Gastrocnemius medialis (tissue), 4 donors: ENCODE data around the gene SLC6A6. TPM values are rescaled to one million over a fixed set of nuclear protein-coding genes. Genes with fewer than 3 reads are reported as not detected.

Experiments used
- ATAC-seq, 2 donors: fragments of 150-250 bp; one replicate each; pipeline ENCODE4 v1.9.1; 2016
- DNase-seq, 2 donors: peaks; one replicate each; pipeline ENCODE4 v3.0.0-alpha.2; 2019
- H3K27ac ChIP-seq, 4 donors: fragments of 200-600 bp; sonication (generic); 1 replicate in 1 of 4; 2 replicates in 3 of 4; pipeline ENCODE4 v1.5.1; 2016 to 2018; ENCODE audit warnings: mild to moderate bottlenecking in 2 of 4, moderate library complexity in 1 of 4
- H3K27me3 ChIP-seq, 3 donors: fragments of 200-600 bp; sonication (generic) in 2 of 3; 1 replicate in 1 of 3; 2 replicates in 2 of 3; pipeline versions ENCODE4 v1.5.1 to v1.6.0; 2016 to 2019; ENCODE audit warnings: mild to moderate bottlenecking in 1 of 3, moderate library complexity in 1 of 3
- H3K36me3 ChIP-seq, 2 donors: fragments of 200-600 bp; sonication (generic) in 1 of 2; one replicate each; pipeline ENCODE4 v1.5.1; 2017 to 2018
- H3K4me1 ChIP-seq, 2 donors: fragments of 200-600 bp; sonication (generic) in 1 of 2; one replicate each; pipeline ENCODE4 v1.5.1; 2016 to 2017; ENCODE audit warnings: mild to moderate bottlenecking in 2 of 2
- H3K4me3 ChIP-seq, 4 donors: fragments of 200-600 bp; sonication (generic) in 3 of 4; 1 replicate in 1 of 4; 2 replicates in 3 of 4; pipeline ENCODE4 v1.5.1; 2016 to 2019; ENCODE audit warnings: mild to moderate bottlenecking in 2 of 4
- H3K9me3 ChIP-seq, 3 donors: fragments of 200-600 bp; sonication (generic) in 2 of 3; 1 replicate in 1 of 3; 2 replicates in 2 of 3; pipeline ENCODE4 v1.5.1; 2016 to 2019
- POLR2A ChIP-seq, 2 donors: fragments of 450-650 bp; IDR thresholded peaks; one replicate each; pipeline ENCODE4 v1.6.1; 2017; ENCODE audit warnings: antibody characterized with exemption in 2 of 2, mild to moderate bottlenecking in 2 of 2, moderate library complexity in 2 of 2
- in situ Hi-C, 4 donors: fragments of 200-750 bp; cut with MboI; loops; one replicate each; pipeline versions ENCODE4 v1.15.0 to v1.8.0; 2017; ENCODE audit warnings: low sequenced_read_pairs in 4 of 4
- intact Hi-C: fragments of 100-400 bp; cut with DNase I; formaldehyde crosslinking; loops from one replicate; pipeline ENCODE4 v1.15.1; 2023; ENCODE audit warnings: low total_unique reads
- total RNA-seq, 4 donors: library from RNA; depleted of rRNA; stranded (reverse); fragments of >200 nt; gene quantifications; one replicate each; pipeline versions ENCODE4 v1.1.0 to v1.2.3, GENCODE V29; 2016
- TF ChIP-seq, protein P1 (sequence below), 5 experiments: fragments of 450-650 bp in 3 of 5; fragments of 200-600 bp in 2 of 5; sonication (generic) in 2 of 5; IDR thresholded peaks in 4 of 5; conservative IDR thresholded peaks in 1 of 5; 1 replicate in 4 of 5; 2 replicates in 1 of 5; pipeline ENCODE4 v1.5.1; 2016 to 2019; ENCODE audit warnings: antibody characterized with exemption in 5 of 5, mild to moderate bottlenecking in 3 of 5, moderate library complexity in 3 of 5

Gene SLC6A6
- total RNA-seq, 4 donors from 2014 or later: 42.1 to 119 (median 88.7) TPM

DNA sequence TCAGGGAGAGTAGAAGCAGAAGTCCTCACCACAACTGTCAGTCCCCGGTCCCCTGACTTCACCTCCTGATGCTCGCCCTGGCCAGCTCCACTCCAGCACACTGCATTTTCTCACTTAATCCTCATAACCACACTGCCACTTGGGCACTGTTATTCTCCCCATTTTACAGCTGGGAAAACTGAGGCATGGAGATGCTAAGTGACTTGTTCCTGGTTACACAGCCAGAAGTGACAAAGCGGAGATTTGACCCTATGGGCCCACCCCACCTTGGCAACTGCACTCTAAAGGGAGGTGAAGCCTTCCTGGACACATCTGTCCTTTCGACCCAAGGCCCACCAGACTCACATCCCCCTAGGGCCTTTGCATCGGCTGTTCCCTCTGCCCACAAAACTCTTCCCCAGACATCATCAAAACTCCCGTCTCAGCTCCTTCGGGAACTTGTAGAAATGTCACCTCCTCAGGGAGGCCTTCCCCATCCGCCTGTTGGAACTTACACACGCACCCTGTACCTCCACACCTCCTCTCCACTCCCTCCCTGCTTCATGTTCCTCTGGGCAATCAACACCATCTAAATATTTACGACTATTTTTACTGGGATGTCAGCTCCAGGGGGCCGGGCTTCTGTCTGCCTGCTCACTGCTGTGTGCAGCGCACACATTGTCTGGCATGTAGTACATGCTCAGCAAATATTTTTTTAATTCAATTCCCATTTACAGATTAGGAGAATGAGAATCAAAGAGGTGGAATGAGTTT lies 134.6 kb downstream of the SLC6A6 start:
- intact Hi-C loops: loop anchor here (5.0 kb wide), 1 partner anchor 215 kb away; no protein-coding TSS in a partner anchor
- TF ChIP-seq POLR2A (IDR thresholded peaks at IDR 0.05): no peak
- TF ChIP-seq, protein P1, sequence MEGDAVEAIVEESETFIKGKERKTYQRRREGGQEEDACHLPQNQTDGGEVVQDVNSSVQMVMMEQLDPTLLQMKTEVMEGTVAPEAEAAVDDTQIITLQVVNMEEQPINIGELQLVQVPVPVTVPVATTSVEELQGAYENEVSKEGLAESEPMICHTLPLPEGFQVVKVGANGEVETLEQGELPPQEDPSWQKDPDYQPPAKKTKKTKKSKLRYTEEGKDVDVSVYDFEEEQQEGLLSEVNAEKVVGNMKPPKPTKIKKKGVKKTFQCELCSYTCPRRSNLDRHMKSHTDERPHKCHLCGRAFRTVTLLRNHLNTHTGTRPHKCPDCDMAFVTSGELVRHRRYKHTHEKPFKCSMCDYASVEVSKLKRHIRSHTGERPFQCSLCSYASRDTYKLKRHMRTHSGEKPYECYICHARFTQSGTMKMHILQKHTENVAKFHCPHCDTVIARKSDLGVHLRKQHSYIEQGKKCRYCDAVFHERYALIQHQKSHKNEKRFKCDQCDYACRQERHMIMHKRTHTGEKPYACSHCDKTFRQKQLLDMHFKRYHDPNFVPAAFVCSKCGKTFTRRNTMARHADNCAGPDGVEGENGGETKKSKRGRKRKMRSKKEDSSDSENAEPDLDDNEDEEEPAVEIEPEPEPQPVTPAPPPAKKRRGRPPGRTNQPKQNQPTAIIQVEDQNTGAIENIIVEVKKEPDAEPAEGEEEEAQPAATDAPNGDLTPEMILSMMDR (IDR thresholded peaks at IDR 0.05 in 4 of 5, conservative IDR thresholded peaks at IDR 0.05 in 1 of 5): no peak
- H3K36me3 ChIP-seq: no peaks in the 10 kb centered on the region
- H3K4me3 ChIP-seq: peak overlapping the region in 1 of 4 donors; percentile 22
- H3K27me3 ChIP-seq: no peaks in the 10 kb centered on the region
- in situ Hi-C loops: no loop called here
- peaks cover 87 to 89% of the 10 kb centered on the region in 2 donors for H3K4me1 ChIP-seq
- DNase-seq (no peak), ATAC-seq (no peak)
- H3K27ac ChIP-seq: peak overlapping the region; percentile 94 to 97 (median 94)
- H3K9me3 ChIP-seq: no peaks in the 10 kb centered on the region

DNA sequence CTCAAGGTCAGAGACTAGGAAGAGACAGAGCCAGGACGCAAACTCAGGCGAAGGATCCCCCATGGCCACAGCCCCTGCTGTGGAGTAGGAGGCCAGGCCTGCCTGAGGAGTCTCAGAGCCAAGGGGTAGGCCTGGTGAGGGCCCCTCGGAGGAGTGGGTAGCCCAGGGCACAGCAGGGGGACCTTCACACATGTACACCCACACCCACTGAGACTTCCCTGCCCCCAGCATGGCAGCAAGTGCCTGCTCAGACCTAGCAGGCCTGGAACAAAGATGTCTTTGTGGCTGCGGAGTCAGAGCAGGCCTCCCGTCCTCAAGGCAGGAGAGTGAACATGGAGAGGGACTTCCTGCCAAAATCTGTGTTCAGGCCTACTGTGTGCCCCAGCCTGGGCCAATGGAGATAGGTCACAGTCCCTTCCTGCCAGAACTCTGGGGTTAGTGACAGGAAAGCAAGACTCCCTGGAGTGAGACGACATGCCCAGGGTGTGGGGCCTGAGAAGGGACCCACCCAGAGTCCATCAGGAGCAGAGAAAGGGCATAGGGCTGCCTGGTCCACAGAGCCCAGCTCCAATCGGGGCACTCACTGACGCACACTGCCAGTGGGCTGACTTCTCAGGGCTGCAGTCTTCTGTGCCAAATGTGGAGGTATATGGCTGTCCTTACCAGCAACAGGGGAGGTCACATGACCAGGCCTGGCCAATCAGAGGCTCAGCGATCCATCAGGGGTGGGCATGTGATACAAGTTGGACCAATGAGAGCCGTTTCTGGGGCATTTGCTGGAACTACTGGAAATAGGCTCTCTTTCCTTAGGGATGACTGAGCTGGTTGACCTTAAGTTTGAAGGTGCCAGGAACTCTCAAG lies 135.4 kb downstream of the SLC6A6 start:
- Histone ChIP-seq H3K4me3 (peak overlapping the region; percentile 0 to 22 (median 21)), H3K27me3 (no peaks in the 10 kb centered on the region), H3K27ac (peak overlapping the region; percentile 94 to 97 (median 94)), H3K4me1 (peaks cover 80 to 82% of the 10 kb centered on the region in 2 donors), H3K9me3 (no peaks in the 10 kb centered on the region), H3K36me3 (no peaks in the 10 kb centered on the region)
- DNase-seq (peak; percentile 61 to 93), ATAC-seq (peak; percentile 25 to 49)
- intact Hi-C loops: loop anchor here (5.0 kb wide), 1 partner anchor 216 kb away; no protein-coding TSS in a partner anchor
- TF ChIP-seq, protein P1 (IDR thresholded peaks at IDR 0.05 in 4 of 5, conservative IDR thresholded peaks at IDR 0.05 in 1 of 5): no peak
- peak; percentile 21 to 26 for TF ChIP-seq POLR2A (IDR thresholded peaks at IDR 0.05)
- in situ Hi-C loops: no loop called here

DNA sequence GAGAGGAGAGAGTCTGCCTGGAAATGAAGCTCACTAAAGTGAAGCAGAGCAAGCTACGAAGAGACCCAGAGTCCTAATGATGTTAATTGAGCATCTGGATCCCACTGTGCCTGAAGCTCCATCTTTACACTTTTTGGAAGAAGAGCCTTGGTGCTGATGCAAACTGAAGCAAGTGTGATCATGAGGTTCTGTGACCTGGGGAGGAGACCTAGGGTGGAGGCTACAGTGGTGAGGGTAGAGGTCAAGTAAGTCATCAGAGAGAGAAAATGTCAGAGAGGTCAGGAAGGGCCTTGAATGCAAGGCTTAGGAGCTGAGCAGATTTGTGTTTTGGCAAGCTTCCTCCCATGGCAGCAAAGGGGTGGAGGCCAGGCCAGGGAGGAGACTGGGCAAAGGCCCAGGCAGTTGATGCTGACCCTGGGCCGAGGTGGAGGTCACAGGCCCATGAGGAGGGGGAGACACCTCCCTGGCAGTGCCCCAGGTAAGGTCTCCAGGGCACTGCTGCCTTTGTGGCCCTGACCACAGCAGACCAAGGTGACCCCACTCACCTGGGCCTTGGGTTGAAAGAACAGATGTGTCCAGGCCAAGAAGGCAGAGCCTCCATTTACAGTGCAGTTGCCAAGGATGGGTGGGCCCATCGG lies 136.2 kb downstream of the SLC6A6 start:
- no peak for DNase-seq
- no peak for ATAC-seq
- TF ChIP-seq POLR2A (IDR thresholded peaks at IDR 0.05): no peak
- TF ChIP-seq, protein P1 (IDR thresholded peaks at IDR 0.05 in 4 of 5, conservative IDR thresholded peaks at IDR 0.05 in 1 of 5): no peak
- in situ Hi-C loops: no loop called here
- H3K36me3 ChIP-seq: no peaks in the 10 kb centered on the region
- peak overlapping the region; percentile 94 to 97 (median 94) for H3K27ac ChIP-seq
- no peaks in the 10 kb centered on the region for H3K27me3 ChIP-seq
- H3K9me3 ChIP-seq: no peaks in the 10 kb centered on the region
- H3K4me3 ChIP-seq: peak overlapping the region; percentile 54 to 74 (median 55)
- intact Hi-C loops: loop anchor here (5.0 kb wide), 1 partner anchor 216 kb away; no protein-coding TSS in a partner anchor
- H3K4me1 ChIP-seq: peaks cover 80 to 82% of the 10 kb centered on the region in 2 donors

Other genes with a start within 250 kb of the SLC6A6 start
- gene XPC, start 224.0 kb upstream of the SLC6A6 start, total RNA-seq: 10 to 100 TPM; 22.0 to 30.6 (median 27.0) TPM
- gene LSM3, start 223.8 kb upstream of the SLC6A6 start, total RNA-seq: 10 to 100 TPM; 11.6 to 16.8 (median 14.2) TPM
- 10 to 100 TPM in 1 of 4 donors, 1 to 10 TPM in 3; 2.8 to 12.6 (median 4.6) TPM for gene GRIP2, start 137.7 kb downstream of the SLC6A6 start, total RNA-seq
- 10 to 100 TPM; 11.1 to 22.2 (median 14.8) TPM for gene CCDC174, start 249.2 kb downstream of the SLC6A6 start, total RNA-seq